Activated CD4-positive, alpha-beta T cell treated with anti-CD3 and anti-CD28 coated beads for 1 hour (primary cell): ENCODE data around the gene DCAF11.

Experiments used
- DNase-seq: peaks from one replicate; pipeline ENCODE4 v3.0.0-alpha.2; 2020

Gene DCAF11

DNA sequence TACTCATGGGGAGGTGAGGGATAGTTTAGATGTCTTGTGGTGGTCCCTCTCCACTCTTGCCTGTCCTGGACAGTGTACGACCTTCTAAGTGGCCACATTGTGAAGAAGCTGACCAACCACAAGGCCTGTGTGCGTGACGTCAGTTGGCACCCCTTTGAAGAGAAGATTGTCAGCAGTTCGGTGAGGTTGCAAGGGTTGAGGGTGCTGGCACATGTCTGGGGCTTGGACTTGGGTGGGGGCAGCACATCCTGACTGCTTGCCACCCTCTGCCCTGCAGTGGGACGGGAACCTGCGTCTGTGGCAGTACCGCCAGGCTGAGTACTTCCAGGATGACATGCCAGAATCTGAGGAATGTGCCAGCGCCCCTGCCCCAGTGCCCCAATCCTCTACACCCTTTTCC is 8.3 kb downstream of the DCAF11 start:
- DNase-seq, result no peak

DNA sequence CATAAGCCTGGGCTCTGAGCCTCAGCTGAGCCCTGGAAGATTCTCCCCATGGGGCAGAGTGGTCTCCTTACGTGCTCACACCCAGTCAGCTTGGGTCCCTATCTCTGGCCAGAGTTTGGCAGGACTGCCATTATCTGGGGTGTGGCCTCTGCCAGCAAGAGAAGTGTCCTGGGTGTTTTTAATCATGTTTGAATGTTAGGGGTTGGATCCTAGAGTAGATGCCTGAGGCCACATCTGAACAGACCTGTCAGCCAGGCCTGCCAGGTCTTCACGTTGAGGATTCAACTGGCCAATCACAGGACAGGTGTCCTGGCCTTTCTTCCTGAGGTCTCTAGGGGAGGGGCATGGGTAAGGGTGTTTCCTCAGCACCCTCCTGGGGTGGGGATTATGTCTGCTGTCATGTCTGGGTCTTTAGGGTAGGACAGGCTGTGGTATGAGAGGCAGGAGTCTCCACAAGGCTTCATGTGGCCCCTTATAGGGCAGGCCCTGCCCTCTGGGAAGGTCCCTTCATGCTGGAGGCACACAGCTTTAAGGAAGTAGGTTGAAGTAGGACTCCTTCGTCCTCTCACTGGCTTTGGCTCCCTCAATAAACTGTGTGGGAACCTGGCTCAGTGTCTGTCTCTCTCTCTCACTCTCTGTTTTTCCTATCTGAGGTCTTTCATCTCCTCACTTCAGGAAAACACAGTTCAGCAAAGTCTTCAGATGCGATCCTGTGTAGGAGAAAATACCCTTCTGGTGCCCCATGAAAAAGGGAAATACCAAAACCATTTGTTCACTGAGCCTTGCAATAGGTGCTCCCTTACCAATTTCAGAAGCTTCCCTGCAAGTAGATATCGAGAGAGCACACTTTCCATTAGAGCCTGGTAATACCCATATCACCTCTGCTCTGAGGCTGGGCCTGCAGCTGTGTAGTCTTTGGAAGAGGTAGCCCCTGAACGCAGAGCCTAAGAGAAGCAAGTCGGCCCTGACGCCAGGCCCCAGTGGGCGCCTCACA is 9.1 kb downstream of the DCAF11 start:
- DNase-seq, result no peak

DNA sequence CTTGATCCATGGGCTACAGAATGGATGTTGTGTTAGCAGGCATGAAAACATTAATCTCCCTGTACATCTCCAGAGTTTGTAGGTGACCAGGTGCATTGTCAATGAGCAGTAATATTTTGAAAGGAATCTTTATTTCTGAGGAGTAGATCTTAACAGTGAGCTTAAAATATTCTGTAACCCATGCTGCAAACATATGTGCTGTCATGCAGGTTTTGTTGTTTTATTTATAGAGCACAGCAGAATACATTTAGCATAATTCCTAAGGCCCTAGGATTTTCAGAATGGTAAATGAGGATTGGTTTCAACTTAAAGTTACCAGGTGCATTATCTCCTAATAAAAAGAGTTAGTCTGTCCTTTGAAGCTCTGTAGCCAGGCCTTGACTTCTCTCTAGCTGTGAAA is 12.4 kb downstream of the DCAF11 start:
- DNase-seq, result no peak

DNA sequence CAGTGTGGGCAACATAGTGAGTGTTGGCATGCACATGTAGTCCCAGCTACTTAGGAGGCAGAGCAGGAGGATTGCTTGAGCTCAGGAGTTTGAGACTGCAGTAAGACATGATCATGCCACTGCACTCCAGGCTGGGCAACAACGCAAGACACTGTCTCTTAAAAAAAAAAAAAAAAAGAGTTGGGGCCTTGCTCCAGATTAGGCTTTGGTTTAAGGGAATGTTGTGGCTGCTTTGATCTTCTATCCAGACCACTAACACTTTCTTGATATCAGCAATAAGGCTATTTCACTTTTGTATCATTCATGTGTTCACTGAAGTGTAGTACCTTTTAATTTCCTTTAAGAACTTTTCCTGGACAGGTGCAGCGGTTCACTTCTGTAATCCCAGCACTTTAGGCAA is 13.1 kb downstream of the DCAF11 start:
- no peak for DNase-seq

DNA sequence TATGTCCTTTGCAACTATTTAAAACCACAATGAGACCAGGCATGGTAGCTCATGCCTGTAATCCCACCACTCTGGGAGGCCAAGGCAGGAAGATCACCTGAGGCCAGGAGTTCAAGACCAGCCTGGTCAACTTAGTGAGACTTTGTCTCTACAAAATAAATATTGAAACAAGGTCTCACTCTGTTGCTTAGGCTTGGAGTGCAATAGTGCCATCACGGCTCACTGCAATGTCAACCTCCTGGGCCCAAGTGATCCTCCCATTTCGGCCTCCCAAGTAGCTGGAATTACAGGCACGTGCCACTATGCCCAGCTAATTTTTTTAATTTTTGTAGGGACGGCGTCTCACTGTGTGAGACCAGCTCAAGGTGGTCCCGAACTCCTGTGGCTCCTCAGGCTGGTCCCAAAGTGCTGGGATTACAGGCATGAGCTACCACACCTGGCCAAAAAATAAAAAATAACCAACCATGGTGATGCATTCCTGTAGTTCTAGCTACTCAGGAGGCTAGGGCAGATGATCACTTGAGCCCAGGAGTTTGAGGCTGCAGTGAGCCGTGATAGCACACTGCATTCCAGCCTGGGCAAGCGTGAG is 14.9 kb downstream of the DCAF11 start:
- no peak for DNase-seq

DNA sequence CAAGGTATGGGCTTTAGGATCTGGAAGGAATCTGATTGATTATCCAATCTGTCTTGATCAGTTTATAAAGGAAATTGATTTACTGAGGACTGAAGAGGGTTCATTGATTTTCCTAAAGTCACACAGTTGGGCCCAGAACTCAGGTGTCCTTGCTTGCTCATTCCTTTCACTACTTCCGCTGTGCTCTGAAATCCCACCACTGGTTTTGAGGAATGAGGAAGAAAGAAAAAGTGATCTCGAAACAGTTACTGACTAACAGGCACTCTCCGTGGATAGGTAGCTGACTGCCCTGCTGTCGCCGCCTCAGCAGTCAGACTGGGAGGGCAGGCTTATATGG is 15.8 kb downstream of the DCAF11 start, which contains the start of gene FITM1:
FITM1 (plus strand) TSS at position 280 of the 337 bp plus-strand sequence. CDS start 905 bp downstream, outside the sequence.
- no peak for DNase-seq

DNA sequence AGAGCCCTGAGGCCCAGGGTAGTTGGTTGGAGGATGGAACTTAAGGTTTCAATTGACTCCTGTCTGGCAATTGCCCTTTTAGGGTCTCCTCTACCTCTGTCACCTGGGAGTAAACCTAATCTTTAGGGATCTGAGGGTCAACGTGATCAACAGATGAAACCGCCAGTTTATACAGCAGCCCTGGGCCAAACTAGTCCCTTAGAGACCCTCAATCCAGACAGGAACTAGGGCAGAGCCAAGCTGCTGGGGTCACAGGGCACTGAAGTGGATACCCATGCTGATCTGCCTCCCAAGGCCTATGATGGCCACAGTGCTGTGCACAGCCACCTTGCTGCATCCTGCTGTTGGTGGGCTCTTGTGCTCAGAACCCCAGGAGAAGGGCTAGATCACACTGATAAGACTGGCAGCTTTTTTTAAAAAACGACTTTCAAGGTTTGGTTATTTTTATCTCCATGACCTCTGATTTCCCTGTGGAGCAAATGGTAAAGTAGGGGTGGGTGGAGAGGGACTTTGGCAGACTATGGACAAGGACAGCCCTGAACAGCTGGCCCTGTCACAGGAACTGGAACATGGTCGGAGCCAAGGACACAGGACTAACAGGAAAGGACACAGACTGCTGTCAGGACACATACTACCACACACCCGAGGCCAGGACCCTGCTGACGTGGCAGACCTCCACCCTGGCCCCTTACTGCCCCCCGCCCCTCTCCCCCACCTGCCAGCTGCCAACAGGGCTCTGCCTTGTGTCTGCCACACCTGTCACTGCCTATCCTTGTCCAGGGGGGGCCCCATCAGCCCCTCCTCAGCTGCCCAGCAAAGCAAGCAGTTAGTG is 16.4 kb downstream of the DCAF11 start:
- no peak for DNase-seq

DNA sequence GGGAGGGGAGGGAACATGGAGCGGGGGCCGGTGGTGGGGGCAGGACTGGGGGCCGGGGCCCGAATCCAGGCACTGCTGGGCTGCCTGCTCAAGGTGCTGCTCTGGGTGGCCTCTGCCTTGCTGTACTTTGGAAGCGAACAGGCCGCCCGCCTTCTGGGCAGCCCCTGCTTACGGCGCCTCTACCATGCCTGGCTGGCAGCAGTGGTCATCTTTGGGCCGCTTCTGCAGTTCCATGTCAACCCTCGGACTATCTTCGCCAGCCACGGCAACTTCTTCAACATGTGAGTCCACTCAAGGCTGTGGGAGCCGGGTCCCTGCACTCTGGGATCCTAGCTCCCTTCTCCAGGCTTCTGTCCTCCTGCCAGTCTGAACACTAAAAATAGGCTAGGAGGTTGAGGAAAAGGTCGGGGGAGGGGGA is 17.0 kb downstream of the DCAF11 start:
- DNase-seq, result no peak

DNA sequence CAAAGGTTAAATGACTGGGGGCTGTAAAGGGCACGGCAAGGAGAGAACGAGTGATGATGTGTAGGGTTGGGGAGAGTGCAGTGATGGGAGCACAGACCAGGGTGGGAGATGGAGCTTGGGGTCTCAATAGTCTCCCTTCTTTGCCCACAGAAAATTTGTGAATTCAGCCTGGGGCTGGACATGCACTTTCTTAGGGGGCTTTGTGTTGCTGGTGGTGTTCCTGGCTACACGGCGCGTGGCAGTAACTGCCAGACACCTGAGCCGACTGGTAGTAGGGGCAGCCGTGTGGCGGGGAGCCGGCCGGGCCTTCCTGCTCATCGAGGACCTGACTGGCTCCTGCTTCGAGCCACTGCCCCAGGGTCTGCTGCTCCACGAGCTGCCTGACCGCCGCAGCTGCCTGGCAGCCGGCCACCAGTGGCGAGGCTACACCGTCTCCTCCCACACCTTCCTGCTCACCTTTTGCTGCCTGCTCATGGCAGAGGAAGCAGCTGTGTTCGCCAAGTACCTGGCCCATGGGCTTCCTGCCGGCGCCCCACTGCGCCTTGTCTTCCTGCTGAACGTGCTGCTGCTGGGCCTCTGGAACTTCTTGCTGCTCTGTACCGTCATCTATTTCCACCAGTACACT is 17.6 kb downstream of the DCAF11 start:
- DNase-seq, result no peak

DNA sequence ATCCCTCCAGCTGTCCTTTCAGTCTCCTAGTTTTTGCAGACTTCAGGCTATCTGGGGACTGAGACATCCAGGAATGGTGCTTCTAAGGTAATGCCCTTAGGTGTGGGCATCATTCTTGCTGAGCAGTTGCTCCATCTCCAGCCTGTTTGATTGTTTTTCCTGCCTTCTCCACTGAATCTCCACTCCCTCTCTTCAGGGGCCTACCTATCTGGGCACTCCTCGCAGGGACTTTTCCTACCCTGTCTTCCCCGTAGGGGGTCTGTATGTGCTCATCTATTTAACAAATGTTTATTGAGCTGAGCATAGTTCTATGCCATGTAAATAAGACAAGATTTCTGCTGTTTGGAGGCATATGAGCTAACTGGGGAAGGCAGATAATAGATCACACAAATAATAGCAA is 18.4 kb downstream of the DCAF11 start:
- DNase-seq, result no peak

DNA sequence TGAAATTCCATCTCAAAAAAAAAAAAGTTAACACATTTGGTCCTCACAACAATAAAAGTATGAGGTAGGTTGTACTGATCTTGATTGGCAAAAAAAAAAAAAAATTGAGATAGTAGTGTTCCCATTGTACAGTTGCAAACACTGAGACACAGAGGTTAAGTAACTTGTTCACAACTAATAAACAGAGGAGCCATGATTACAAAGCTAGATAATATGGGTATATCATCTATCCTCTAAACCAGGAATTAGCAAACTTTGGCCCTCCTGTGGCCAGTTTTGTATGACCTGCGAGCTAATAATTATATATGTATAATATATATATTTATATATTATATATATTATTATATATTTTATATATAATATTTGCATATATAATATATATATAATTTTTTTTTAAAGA is 19.2 kb downstream of the DCAF11 start:
- DNase-seq, result no peak

DNA sequence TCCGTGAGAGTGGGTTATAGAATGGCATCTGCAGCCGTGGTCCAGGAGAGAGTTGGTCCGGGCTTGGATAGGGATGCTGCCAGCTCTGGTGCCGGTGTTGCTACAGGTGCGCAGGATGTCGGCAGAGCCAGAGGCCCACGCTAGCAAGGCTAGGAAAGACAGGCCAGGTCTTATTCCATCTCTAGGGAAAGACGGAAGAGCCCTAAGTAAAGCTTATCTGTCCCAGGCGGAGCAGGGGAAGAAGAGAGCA is 20.9 kb downstream of the DCAF11 start:
- no peak for DNase-seq

DNA sequence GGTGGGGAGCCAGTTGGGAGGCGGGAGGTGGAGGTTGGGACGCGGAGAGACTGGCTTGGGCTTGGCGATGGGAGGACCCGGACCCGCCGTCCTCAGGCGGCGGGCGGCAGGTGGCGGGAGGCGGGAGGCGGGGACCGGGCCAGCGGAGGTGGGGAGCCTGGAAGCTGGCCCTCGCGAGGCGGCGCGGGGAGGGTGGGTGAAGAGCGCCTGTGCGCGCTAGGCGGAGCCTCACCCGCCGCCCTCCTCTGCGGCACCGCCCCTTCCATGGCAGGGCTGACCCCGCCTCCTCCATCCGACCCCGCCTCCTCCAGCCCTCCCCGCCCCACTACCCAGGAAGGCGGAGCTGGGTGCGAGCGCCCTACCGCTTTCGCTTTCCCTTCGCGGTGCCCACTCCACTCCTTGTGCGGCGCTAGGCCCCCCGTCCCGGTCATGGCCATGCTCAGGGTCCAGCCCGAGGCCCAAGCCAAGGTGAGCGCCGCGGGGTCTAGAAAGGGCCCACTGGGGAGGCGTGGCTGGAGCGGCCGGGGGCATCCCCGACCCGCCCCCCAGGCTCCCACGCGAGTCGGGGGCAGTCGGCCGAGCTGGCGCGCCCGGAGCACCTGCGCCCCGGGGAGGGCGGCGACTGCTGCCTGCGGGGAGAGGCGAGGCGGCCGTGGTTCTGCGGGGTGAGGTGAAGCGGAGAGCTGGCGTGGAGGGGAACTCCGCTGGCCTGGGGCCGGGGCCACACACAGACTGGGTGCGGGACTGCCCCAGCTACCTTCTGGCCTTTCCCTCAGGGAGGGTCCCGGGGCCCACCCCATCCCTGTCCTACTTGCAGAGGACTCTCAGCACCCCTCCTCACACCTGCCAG is 21.5 kb downstream of the DCAF11 start, which contains the start of gene PSME1:
PSME1 (plus strand) TSS at position 361 of the 850 bp plus-strand sequence; CDS start at position 430, 69 bp downstream.
- DNase-seq, result peak; percentile 91

DNA sequence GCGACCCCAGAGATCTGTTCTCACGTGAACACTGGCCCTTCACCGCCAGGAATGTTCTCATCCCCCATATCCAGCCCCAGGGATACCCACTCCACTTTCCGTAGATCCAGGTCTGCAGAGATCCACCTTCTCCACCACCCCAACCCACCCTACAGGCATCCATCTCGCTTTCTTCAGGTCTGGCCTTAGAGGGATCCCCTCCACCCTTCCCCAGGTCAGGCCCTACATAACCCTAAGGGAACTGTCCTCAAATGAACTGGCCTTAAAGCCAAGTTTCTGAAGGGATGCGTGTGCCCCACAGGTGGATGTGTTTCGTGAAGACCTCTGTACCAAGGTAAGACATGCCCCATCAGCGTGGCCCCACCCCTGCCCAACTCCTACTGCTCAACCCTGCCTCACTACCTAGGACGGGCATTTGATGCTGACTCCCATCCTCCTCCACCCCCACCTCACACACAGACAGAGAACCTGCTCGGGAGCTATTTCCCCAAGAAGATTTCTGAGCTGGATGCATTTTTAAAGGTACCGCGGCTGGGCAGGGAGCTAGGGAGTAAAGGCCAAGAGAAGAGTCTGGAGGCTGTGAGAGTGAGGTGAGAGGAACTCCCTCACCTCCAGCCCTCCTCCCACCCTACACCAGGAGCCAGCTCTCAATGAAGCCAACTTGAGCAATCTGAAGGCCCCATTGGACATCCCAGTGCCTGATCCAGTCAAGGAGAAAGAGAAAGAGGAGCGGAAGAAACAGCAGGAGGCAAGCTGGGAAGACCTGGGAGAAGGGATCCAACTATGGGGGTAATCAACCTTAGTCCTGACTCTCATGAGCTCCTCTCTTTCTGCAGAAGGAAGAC is 22.3 kb downstream of the DCAF11 start:
- DNase-seq, result no peak

DNA sequence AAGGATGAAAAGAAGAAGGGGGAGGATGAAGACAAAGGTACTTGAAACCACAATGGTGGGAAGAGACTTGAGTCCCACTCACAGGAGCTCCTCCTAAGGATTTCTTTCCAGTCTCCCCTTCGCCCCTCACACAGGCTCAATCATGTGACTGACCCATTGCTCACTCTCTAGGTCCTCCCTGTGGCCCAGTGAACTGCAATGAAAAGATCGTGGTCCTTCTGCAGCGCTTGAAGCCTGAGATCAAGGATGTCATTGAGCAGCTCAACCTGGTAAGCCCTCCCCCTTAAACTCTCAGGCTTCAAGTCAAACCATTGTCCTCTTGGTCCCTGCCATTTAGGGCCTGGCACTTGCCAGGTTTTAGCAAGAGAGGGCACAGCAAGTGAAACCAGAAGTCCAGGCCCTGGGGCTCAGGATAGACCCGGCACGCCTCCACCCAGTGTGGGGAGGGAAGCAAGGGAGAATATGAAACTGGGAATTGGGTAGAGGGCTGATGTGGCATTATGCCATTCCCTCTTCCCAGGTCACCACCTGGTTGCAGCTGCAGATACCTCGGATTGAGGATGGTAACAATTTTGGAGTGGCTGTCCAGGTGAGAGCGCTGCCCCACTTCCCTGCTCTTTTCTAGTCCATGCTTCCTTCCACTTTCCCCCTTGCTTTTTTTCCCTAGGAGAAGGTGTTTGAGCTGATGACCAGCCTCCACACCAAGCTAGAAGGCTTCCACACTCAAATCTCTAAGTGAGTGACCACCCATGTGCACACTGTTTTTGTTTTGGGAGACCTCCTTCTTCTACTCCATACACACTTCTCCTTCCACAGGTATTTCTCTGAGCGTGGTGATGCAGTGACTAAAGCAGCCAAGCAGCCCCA is 23.2 kb downstream of the DCAF11 start:
- DNase-seq, result no peak

DNA sequence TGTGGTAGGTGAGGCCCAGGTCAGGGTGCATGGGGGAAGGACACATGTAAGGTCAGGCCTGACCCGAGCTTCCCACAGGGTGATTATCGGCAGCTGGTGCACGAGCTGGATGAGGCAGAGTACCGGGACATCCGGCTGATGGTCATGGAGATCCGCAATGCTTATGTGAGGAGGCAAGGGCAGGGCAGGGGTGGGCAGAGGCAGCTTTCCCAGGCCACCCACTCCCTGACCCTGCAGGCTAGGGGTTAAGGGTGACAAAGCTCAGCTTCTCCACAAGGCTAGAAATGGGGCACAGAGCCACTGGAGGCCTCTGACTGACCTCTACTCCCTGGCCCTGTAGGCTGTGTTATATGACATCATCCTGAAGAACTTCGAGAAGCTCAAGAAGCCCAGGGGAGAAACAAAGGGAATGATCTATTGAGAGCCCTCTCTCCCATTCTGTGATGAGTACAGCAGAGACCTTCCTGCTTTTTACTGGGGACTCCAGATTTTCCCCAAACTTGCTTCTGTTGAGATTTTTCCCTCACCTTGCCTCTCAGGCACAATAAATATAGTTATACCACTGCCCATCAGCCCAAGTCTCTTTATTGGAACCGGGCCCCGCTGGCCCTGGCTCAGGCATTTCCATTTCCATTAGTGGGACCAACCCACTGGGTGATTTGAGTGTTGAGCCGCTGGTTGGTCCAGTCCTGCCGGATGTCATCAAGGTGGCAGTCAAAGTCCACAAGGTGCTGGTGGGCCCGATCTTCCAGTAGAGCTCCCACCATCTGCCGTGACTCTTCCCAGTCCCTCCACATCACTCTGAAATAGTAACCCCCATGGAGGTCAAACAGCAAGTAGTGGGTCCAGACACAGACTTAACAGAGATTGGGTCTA is 24.1 kb downstream of the DCAF11 start:
- DNase-seq, result no peak

DNA sequence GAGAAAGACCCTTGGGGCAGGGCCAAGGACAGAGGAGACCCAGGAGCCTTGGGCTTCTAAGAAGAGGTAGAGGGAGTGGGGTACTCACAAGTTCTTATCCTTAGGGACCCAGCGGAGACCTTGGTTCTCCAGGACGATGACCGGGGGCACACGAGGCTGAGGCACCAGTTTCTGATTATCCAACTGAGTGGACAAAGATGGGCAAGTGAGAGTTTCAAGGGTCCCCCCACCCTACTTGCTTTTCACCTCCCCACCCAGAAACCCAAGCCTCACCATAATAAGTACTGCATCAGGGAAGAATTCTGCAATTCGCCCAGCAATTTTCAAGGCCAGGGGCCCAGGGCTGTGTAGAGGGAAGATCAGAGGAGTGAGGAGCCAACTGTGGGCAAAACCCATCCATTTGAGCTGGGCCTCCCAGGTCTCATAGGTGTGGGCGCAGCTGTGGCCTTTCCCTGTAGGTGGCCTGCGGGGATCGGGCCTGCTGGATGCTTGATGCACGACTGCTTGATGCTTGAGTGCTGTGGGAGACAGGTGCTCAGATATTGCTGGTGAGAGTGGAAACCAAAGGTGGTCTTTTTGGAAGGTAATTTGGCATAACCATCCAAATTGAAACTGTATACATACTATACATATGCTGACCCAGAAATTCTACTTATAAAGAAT is 24.8 kb downstream of the DCAF11 start:
- DNase-seq, result no peak

DNA sequence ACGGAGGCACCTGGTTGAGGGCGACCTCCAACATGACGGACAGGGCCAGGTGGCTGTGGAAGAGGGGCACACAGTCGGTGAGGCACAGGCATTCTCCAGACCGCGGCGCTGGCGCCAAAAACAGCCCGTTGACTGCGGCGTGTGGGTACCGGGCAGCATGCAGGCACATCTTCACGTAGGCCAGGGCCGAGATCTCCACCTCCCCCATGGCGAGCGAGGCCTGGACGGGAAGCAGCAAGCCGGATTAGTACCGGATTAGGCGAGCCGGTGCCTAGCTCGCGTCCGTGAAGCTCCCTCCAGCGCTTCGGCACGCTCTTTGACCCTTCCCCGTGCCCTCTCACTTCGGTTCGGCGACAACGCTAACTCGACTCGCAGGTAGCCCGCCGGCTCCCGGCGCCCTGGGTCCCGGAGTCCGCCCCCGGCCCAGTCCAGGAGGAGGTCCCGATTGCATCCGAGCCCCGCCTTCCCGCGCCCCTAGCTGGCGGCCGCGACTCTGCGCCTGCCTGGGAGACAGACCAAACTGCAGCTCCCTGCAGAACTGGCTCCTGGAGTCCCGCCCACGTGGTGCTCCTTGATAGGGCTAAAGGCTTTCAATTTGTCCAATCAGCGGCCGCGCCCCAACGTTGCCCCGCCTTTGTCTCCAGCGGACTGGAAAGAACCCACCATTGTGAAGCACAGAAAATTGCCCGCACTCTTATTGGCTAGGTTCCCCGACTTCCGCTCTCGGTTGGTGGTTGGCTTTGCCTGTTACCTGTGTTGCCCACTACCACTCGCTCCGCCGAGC is 26.7 kb downstream of the DCAF11 start, which contains the start of gene EMC9:
EMC9 (minus strand) TSS at position 495 of the 784 bp plus-strand sequence; CDS start at position 208, 287 bp downstream.
- peak; percentile 99 for DNase-seq
